ENCODE results near the gene OLAH. TPM values are rescaled to one million over a fixed set of nuclear protein-coding genes. Genes with fewer than 3 reads are reported as not detected.
"Not testable (repeated sequence)": the region's sequence is repeated elsewhere in the genome, so short reads cannot be mapped to it uniquely, and the experiment has no call there.

The OLAH gene
- total RNA-seq (2014; rRNA removed; shearing (Covaris generic); ENCODE audit: low replicate concordance), result 0.17 and 1.8 TPM in 2 replicates

DNA sequence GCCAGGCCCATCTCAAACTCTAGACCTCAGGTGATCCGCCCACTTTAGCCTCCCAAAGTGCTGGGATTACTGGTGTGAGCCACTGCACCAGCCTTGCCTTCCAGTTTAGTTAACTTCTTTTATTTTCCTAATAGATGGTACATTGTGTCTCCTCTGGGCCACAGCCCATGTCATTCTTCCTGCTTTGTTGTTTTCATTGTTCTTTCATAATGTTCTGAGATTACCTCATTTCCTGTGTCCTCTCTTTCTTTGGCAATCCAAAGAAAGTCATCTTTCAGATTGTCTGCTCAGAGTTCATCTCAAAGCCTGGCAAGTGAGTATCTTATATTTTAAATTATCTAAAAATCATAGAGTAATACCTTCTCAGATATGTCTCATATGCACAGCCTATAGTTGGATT is at the start of gene OLAH:
TSS of gene OLAH (plus strand) at position 270 of the 400 bp plus-strand sequence. CDS start 3,346 bp downstream, outside the sequence.
- no peak for DNase-seq (ENCODE audit: low read depth)
- in situ Hi-C loops (cut with HindIII; ENCODE audit: low pct_unique_long_range_greater_than_20kb, low sequenced_read_pairs), result no loop called here

DNA sequence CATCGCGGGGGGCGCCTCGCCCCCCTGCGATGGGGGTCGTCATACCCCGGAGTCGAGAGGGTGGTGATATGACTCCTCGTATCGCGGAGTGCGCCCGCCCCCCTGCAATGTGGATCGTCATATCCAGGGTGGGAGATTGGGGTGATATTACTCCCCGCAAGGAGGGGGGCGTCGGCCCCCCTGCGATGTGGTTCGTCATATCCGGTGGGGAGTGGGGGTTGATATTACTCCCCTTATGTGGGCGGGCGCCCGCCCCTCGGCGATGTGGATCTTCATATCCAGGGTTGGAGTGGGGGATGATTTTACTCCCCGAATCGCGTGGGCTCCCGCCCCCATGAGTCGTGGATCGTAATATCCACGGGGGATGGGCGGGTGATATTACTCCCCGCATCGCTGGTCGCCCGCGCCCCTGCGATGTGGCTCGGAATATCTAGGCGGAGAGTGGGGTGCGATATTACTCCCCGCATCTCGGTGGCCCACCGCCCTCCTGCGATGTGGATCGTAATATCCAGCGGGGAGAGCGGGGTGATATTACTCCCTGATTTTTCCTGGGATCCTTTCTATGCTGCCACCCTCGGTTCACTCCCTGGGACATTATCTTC is 47.7 kb upstream of the OLAH start:
- no peak for DNase-seq (ENCODE audit: low read depth)
- in situ Hi-C loops (cut with HindIII; ENCODE audit: low pct_unique_long_range_greater_than_20kb, low sequenced_read_pairs), result no loop called here

DNA sequence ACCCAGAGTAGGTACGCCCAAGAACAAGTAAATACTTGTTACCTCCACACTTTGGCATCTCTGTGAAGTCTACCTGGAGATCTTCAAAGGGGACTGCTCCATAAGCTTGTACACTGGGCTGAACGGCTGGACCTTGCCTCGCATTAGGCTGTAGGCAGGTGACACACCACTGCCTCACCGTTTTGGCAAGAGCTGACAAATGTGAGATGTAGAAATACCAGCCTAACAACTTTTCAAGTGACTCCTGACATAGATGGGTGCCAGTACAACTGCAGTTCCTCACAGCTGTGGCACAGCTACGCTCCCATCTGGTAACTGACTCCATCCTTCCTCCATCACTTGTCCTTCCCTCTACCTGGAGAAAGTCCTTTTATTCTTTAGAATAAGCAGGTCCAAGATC is 30.2 kb upstream of the OLAH start:
- in situ Hi-C loops (cut with HindIII; ENCODE audit: low pct_unique_long_range_greater_than_20kb, low sequenced_read_pairs); DNase-seq (ENCODE audit: low read depth): not testable (repeated sequence)

DNA sequence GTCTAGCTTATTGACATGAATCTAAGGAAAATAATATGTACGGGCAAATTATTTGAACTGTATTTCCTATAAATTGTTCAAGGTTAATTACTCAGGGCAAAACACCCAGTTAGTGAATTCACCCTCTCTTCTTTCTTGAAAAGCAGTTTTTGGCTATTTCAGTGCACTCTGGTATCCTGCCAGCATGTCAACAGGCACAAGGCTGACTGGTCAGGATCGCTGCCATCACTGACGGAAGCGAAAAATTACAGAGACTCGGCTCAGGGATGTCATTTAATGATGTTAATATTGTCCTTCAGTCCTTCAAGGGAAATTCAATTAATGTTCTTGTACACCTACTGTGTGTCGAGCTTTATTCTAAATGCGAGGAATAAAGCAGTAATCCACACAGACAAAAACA is 28.3 kb upstream of the OLAH start:
- no peak for DNase-seq (ENCODE audit: low read depth)
- in situ Hi-C loops (cut with HindIII; ENCODE audit: low pct_unique_long_range_greater_than_20kb, low sequenced_read_pairs), result no loop called here

DNA sequence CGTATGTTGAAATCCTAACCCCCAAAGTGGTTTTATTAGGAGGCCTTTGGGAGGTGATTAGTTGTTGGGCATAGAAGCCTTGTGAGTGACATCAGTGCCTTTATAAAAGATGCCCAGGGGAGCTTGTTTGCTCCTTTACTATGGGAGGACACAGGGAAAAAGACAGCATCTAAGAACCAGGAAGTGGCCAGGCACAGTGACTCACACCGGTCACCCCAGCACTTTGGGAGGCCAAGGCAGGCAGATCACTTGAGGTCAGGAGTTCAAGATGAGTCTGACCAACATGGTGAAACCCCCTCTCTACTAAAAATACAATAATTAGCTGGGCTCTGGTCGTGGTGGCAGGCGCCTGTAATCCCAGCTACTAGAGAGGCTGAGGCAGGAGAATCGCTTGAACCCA is 22.8 kb upstream of the OLAH start:
- DNase-seq (ENCODE audit: low read depth), result peak; percentile 35
- in situ Hi-C loops (cut with HindIII; ENCODE audit: low pct_unique_long_range_greater_than_20kb, low sequenced_read_pairs), result not testable (repeated sequence)

DNA sequence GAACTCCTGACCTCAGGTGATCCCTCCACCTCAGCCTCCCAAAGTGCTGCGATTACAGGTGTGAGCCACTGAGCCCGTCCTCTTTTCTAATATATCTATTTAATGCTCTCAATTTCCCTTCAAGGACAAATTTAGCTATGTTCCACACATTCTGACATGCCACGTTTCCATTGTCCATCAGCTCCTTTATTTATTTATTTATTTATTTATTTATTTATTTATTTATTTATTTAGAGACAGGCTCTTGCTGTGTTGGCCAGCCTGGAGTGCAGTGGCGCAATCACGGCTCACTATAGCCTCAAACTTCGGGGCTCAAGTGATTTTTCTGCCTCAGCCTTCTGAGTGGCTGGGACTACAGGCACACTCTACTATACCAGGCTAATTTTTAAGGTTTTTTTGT is 20.7 kb upstream of the OLAH start:
- in situ Hi-C loops (cut with HindIII; ENCODE audit: low pct_unique_long_range_greater_than_20kb, low sequenced_read_pairs); DNase-seq (ENCODE audit: low read depth): not testable (repeated sequence)

DNA sequence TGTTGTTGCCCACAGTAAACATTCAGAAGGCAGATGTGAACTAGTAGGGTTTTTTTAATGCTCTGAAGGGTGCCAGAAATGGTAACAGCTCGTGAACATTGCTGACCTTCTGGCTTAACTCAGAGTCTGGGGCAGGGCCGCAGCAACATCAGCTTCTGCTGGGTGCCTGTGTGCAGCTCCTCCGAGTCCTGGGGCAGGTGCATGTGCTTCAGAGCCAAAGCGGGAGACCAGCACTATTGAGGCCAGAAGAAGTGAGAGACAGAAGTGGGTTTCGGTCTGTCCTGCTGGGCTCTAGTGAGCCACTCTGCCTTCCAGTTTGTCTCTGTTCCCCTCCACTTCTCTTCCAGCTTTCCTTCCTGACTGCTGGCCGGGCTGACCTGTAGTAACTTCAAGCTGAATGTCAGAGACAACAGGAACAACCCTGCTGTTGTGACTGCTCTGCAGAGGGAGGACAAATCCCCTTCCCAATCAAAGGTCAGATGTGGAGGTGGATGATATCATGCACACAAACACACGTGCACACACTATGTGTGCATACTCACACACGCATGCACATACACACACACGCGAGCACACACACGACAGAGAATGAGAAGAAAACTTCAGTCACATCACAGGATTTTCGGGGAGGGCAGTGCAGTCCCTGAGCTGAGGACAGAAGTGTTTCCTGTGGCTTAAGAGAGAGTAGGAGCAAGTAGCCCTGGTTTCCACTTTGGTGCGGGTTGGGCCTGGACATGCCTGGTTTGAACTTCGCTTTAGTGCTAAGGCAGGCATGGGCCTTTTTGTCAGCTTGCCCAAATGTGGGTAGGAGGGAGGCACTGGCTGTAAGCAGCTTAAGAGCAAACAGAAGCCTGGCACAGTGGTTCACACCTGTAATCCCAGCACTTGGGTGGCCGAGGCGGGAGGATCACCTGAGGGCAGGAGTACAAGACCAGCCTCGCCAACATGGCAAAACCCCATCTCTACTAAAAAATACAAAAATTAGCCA is 19.4 kb upstream of the OLAH start:
- in situ Hi-C loops (cut with HindIII; ENCODE audit: low pct_unique_long_range_greater_than_20kb, low sequenced_read_pairs), result not testable (repeated sequence)

DNA sequence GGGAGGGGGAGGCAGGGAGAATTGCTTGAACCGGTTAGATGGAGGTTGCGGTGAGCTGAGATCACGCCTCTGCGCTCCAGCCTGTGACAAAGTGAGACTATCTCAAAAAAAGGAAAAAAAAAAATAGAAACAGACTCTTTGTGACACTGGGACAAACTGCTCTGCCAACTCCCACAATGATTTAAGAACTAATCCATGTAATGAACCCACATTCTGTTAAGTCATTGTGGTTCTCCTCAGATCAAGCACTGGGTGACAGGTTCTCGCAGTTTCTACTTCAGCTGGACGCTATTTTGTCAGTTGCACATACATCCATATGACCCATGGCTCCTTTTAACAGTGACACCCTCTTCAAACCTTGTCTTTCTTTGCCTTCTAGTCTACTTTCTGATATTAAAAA is 18.7 kb upstream of the OLAH start:
- DNase-seq (ENCODE audit: low read depth); in situ Hi-C loops (cut with HindIII; ENCODE audit: low pct_unique_long_range_greater_than_20kb, low sequenced_read_pairs): not testable (repeated sequence)

More for the DNA sequence above, 19.4 kb upstream of the OLAH start:
- not testable (repeated sequence) for DNase-seq (ENCODE audit: low read depth)

DNA sequence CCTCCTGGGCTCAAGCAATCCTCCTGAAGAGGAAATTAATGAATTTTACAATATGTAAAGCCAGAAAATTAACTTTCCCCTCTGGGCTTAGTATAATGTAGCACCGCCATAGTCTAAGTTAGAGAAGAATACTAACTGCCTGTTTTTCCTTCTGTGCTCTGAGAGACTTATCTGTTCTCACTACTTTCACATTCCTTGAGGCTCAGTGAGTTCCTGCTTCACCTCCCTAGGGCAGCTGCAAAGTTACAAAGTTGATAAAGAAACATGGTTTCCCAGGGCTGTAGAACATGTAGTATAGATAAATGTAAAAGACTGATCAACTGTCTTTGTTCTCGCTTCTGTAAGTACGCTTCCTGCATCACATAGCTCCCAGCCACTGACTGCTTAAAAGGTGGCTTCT is 16.0 kb upstream of the OLAH start:
- in situ Hi-C loops (cut with HindIII; ENCODE audit: low pct_unique_long_range_greater_than_20kb, low sequenced_read_pairs), result no loop called here

DNA sequence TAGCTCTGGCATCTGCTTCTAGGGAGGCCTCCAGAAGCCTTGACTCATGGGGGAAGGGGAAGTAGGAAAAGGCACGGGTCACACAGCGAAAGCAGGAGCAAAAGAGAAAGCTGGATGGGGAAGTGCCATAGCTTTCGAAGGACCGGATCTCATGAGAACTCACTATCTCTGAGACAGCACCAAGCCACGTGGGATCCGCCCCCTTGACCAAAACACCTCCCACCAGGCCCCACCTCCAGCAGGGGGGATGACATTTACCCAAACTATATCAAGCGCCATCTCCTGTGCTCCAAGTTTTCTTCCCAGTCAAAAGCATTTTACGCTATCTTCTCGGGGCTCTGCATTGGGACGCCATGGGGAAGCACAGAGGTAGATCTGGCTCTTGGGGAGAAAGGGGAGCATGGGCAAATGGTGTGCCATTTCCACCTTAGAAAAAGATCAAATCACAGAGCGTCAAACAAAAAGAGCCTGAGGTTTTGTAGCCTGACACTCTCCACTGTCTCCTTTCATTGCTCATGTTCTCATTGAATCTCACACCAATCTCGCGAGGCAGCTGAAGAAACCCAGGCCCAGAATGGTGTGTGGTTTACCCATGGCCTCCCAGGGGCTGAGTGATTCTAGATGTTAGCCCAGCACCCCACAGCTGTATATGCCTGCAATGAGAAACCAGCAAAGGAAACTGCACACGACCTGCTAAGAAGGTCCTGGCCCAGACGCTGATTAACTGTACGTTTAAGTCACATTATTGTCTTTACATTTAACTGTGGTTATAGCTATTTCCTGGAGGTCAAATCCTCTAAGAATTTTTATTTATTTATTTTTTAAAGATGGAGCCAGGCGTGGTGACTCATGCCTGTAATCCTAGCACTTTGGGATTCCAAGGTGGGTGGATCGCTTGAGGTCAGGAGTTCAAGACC is 8.1 kb upstream of the OLAH start:
- DNase-seq (ENCODE audit: low read depth), result peak; percentile 48
- in situ Hi-C loops (cut with HindIII; ENCODE audit: low pct_unique_long_range_greater_than_20kb, low sequenced_read_pairs), result no loop called here

More for the DNA sequence above, 16.0 kb upstream of the OLAH start:
- DNase-seq (ENCODE audit: low read depth), result no peak

DNA sequence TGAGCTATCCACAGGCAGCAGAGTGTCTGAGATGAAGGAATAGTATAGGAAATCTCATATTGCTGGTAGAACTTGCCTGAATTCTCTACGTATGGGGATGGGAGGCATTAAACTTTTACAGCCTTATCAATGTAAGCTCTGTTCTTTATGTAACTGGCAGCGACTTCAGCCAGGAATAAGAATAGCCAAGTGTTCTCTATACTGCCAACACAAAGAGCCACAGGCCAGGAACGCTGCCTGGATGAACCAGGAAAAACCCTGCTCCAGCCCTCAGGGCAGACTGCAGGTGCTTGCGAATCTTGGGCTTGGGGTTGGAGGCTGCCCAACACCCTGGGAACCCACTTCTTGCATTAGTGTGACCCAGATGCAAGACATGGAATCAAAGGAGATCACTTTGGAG is 6.1 kb upstream of the OLAH start:
- in situ Hi-C loops (cut with HindIII; ENCODE audit: low pct_unique_long_range_greater_than_20kb, low sequenced_read_pairs), result no loop called here
- DNase-seq (ENCODE audit: low read depth), result no peak

DNA sequence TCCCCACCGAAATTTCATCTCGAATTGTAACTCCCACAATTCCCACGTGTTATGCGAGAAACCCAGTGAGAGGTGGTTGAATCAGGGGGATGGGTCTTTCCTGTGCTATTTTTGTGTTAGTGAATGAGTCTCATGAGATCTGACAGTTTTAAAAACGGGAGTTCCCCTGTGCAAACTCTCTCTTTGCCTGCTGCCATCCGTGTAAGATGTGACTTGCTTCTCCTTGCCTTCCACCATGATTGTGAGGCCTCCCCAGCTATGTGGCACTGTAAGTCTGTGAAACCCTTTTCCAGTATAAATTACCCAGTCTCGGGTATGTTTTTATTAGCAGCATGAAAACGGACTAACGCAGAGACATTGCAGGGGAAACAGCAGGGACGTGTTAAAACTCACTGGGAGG is 5.3 kb upstream of the OLAH start:
- in situ Hi-C loops (cut with HindIII; ENCODE audit: low pct_unique_long_range_greater_than_20kb, low sequenced_read_pairs), result no loop called here
- no peak for DNase-seq (ENCODE audit: low read depth)

DNA sequence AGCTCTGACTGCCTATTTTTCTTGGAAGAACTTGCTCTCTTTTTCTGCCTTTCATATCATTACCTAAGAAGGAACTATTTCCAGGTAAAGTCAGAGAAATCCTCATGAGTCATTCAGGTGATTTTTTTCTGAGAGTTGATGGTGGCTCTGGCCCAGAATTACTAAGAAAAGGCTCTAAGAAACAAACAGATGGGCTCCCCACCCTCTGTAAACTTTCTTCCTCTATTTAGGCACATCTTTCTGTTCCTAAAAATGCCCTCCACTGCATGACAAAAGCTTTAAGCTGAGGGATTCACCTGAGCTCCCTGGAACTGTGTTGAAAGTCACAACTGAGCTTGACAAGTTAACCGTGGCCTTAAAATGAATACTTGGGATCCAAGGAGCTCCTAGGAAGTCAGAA is 1.6 kb downstream of the OLAH start:
- in situ Hi-C loops (cut with HindIII; ENCODE audit: low pct_unique_long_range_greater_than_20kb, low sequenced_read_pairs), result no loop called here
- peak; percentile 22 for DNase-seq (ENCODE audit: low read depth)

DNA sequence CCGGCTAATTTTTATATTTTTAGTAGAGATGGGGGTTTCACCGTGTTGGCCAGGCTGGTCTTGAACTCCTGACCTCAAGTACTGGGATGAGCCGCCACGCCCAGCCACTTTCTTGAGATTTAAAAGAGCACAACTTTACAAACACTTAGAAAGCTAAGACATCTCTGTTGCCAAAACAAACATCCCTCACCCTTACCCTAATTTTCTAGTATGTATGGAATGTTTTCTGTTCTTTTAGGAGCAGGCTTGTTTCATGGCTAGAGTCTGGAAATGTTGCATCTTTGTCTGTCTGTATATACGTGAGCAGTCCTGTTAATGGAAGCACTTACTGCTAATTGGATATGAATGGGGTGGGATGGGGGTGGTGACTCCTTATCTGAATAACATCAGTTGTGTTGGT is 2.9 kb downstream of the OLAH start:
- DNase-seq (ENCODE audit: low read depth), result peak; percentile 83
- in situ Hi-C loops (cut with HindIII; ENCODE audit: low pct_unique_long_range_greater_than_20kb, low sequenced_read_pairs), result no loop called here

DNA sequence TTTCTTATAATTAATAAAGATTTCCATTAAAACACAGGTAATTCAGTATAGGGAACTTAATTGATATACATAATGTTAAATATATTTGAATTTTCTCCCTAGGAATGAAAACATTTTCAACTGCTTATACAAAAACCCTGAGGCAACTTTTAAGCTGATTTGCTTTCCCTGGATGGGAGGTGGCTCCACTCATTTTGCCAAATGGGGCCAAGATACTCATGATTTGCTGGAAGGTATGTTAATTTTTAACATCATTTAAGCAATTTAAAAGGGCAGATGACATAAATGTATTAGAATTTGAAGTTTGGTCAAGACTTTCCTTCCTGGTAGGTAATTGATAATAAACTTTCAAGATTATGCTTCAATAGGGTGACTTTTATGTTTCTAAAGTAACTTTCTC is 5.8 kb downstream of the OLAH start:
- in situ Hi-C loops (cut with HindIII; ENCODE audit: low pct_unique_long_range_greater_than_20kb, low sequenced_read_pairs), result no loop called here
- no peak for DNase-seq (ENCODE audit: low read depth)

DNA sequence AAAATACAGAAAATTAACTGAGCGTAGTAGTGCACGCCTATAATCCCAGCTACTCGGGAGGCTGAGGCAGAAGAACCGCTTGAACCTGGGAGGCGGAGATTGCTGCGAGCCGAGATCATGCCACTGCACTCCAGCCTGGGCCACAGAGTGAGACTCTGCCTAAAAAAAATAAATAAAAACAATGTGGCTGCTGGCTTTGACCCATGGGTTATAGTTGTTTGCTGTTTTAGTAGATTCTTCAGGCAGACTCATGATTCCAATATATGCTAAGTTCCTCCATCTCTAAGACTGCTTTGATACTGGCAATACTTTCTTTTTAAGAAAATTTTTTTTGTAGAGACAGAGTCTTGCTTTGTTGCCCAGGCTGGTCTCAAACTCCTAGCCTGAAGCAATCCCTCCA is 8.4 kb downstream of the OLAH start:
- DNase-seq (ENCODE audit: low read depth), result peak; percentile 26
- in situ Hi-C loops (cut with HindIII; ENCODE audit: low pct_unique_long_range_greater_than_20kb, low sequenced_read_pairs), result no loop called here

DNA sequence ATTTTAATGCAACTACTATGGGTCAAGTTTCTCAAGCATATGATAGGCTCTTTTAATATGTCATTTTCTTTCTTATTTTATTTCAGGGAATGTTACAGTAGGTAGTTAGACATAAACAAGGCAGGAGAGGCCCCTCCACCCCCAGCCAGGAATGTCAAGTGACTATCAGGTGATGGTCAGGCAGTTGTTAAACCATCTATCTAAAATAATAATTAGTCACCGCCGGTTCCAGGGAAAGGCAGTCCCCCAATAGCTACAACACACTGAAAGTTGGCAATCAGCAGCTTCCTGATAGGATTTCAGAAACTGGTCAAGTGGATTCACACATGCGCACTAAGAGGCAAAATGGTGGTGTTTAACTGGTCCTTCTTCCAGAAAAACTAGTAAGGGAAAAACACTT is 9.3 kb downstream of the OLAH start:
- in situ Hi-C loops (cut with HindIII; ENCODE audit: low pct_unique_long_range_greater_than_20kb, low sequenced_read_pairs), result no loop called here

DNA sequence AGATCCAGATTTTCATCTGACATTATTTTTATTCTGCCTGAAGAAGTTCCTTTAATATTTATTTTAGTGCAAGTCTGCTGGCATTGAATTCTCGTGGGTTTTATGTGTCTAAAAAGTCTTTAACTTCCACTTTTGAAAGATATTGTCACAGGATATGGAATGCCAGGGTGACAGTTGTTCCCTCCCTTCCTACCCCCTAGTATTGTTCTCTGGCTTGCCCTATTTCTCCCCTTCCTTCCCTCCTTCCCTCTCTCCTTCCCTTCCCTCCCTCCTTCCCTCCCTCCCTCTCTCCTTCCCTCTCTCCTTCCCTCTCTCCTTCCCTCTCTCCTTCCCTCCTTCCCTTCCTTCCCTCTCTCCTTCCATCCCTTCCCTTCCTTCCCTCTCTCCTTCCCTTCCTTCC is 14.9 kb downstream of the OLAH start:
- in situ Hi-C loops (cut with HindIII; ENCODE audit: low pct_unique_long_range_greater_than_20kb, low sequenced_read_pairs), result no loop called here
- DNase-seq (ENCODE audit: low read depth), result no peak

More for the DNA sequence above, 9.3 kb downstream of the OLAH start:
- peak; percentile 57 for DNase-seq (ENCODE audit: low read depth)

Data from Caki2 (cell line).